BJ (cell line): ENCODE data around the gene LGALS1. TPM values are rescaled to one million over a fixed set of nuclear protein-coding genes. Genes with fewer than 3 reads are reported as not detected.

Experiments used
- CTCF ChIA-PET: fragments of 350-600 bp; formaldehyde crosslinking; extraction: SDS; loops from one replicate; lab custom pipeline; 2021; ENCODE audit warnings: antibody characterized with exemption, inconsistent platforms; lab: Yijun Ruan, JAX
- POLR2A ChIA-PET: fragments of 300-600 bp; sonication (Branson Sonifier 250); formaldehyde crosslinking; extraction: SDS; loops from one replicate; lab custom pipeline; 2021; ENCODE audit warnings: antibody characterized with exemption; lab: Charles Lee
- DNase-seq: peaks from one replicate; pipeline ENCODE4 v3.0.0-alpha.2; 2011; ENCODE audit warnings: low read depth
- H3K27me3 ChIP-seq: 2 replicates; pipeline ENCODE4 v1.6.0; 2011; ENCODE audit warnings: low read length; ENCODE audit not compliant: control insufficient read depth, insufficient read depth
- H3K36me3 ChIP-seq: 2 replicates; pipeline ENCODE4 v1.5.1; 2011; ENCODE audit warnings: low read length; ENCODE audit not compliant: control insufficient read depth, insufficient read depth
- H3K4me3 ChIP-seq: 2 replicates; pipeline ENCODE4 v1.5.1; 2011; ENCODE audit warnings: low read depth, mild to moderate bottlenecking, control low read depth, low read length
- polyA plus RNA-seq: library from polyadenylated mRNA; depleted of rRNA; stranded (reverse); fragments of >200 nt; gene quantifications from 2 replicates; pipeline ENCODE4 v1.2.3, GENCODE V29; 2011
- TF ChIP-seq, protein P1 (sequence below): IDR thresholded peaks from 2 replicates; pipeline ENCODE4 v1.5.1; 2011; ENCODE audit warnings: low read depth, mild to moderate bottlenecking, control low read depth, inconsistent platforms, low read length, moderate library complexity; ENCODE audit not compliant: insufficient read depth

LGALS1 gene
- polyA plus RNA-seq, 1 experiment = 9,083 TPM

DNA sequence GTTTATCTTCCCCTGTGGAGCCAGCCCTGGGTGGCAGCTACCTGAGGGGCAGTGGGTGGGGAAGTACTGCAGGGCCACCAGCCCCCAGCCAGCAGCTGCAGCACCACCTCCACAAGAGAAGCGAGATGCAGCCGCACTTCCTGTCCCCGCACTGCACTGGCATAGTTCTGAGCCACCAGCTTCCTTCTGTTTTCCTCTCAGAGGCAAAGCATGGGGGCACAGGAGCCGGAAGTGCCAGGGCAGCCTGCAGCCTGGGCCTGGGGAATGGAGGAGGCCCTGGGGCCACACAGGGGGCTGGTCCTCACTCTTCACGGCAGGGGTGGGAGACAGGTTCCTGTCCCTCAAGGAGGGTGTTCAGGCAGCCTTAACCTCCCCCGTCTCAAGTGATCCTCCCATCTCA, 47.9 kb upstream of the LGALS1 start:
- ChIA-PET CTCF (interaction anchor here (0.6 to 6.3 kb wide), 7 partner anchors 9 to 59 kb away, joined by 3 to 47 read pairs (median 4); partner anchors contain the start of gene NOL12), POLR2A (no interaction called here)
- no peak for DNase-seq
- H3K4me3 ChIP-seq = no peak overlapping the region
- no peaks in the 10 kb centered on the region for H3K27me3 ChIP-seq
- TF ChIP-seq, protein P1, sequence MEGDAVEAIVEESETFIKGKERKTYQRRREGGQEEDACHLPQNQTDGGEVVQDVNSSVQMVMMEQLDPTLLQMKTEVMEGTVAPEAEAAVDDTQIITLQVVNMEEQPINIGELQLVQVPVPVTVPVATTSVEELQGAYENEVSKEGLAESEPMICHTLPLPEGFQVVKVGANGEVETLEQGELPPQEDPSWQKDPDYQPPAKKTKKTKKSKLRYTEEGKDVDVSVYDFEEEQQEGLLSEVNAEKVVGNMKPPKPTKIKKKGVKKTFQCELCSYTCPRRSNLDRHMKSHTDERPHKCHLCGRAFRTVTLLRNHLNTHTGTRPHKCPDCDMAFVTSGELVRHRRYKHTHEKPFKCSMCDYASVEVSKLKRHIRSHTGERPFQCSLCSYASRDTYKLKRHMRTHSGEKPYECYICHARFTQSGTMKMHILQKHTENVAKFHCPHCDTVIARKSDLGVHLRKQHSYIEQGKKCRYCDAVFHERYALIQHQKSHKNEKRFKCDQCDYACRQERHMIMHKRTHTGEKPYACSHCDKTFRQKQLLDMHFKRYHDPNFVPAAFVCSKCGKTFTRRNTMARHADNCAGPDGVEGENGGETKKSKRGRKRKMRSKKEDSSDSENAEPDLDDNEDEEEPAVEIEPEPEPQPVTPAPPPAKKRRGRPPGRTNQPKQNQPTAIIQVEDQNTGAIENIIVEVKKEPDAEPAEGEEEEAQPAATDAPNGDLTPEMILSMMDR = no peak
- peaks cover 14% of the 10 kb centered on the region for H3K36me3 ChIP-seq

DNA sequence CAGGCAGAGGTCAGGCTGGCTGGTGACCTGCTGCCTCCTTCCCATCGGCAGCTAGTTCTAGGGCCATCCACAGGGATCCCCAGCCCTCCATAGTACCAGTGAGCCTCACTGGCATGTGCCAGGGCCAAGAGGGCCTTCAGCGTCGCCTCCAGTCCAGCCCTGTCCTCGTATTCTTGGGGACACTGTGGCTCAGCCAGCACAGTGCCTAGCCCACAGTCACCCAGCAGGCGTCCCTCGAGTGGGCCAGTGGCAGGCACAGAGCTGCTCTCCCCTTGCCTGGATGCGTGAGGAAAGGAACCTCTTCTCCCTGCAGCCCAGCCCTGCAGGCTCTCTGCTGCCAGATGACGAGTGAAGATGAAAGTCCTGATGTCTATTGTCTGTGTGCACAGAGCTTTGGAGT, 46.6 kb upstream of the LGALS1 start:
- Histone ChIP-seq H3K36me3 (peaks cover 12% of the 10 kb centered on the region), H3K27me3 (no peaks in the 10 kb centered on the region), H3K4me3 (no peak overlapping the region)
- CTCF ChIA-PET = interaction anchor here (1.0 to 6.3 kb wide), 7 partner anchors 8 to 163 kb away, joined by 3 to 47 read pairs (median 3); partner anchors contain the start of gene NOL12
- DNase-seq = no peak
- TF ChIP-seq, protein P1 = no peak
- POLR2A ChIA-PET = no interaction called here

DNA sequence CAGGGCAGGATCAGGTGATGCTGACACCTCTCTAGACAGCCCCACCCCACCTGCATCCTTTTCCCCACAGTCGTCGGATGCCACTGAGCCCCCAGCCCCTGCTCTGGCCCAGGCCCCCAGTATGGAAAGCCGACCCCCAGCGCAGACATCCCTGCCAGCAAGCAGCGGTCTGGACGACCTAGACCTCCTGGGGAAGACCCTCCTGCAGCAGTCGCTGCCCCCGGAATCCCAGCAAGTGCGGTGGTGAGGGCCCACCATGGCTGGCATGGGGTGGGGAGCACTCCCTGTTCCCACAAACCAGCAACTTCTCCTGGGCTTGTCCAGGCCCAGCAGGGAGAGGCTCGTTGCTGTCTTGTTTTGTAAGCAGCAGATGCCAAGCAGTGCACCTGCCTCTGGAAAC, 45.5 kb upstream of the LGALS1 start:
- TF ChIP-seq, protein P1 = no peak
- no peak for DNase-seq
- CTCF ChIA-PET = interaction anchor here (6.3 kb wide), 1 partner anchor 13 kb away, joined by 47 read pairs; no protein-coding TSS in a partner anchor

GRCh38 chr22:37630839-37631435, 44.5 kb upstream of the LGALS1 start:
- Histone ChIP-seq H3K36me3 (peaks cover 10% of the 10 kb centered on the region), H3K4me3 (no peak overlapping the region), H3K27me3 (no peaks in the 10 kb centered on the region)
- DNase-seq = no peak
- TF ChIP-seq, protein P1 = no peak
- POLR2A ChIA-PET = no interaction called here
- CTCF ChIA-PET = interaction anchor here (5.1 to 6.5 kb wide), 2 partner anchors 13 to 51 kb away, joined by 41 to 79 read pairs; no protein-coding TSS in a partner anchor

More for the DNA sequence above, 45.5 kb upstream of the LGALS1 start:
- H3K27me3 ChIP-seq = no peaks in the 10 kb centered on the region
- POLR2A ChIA-PET = no interaction called here
- H3K36me3 ChIP-seq = peaks cover 10% of the 10 kb centered on the region
- no peak overlapping the region for H3K4me3 ChIP-seq

DNA sequence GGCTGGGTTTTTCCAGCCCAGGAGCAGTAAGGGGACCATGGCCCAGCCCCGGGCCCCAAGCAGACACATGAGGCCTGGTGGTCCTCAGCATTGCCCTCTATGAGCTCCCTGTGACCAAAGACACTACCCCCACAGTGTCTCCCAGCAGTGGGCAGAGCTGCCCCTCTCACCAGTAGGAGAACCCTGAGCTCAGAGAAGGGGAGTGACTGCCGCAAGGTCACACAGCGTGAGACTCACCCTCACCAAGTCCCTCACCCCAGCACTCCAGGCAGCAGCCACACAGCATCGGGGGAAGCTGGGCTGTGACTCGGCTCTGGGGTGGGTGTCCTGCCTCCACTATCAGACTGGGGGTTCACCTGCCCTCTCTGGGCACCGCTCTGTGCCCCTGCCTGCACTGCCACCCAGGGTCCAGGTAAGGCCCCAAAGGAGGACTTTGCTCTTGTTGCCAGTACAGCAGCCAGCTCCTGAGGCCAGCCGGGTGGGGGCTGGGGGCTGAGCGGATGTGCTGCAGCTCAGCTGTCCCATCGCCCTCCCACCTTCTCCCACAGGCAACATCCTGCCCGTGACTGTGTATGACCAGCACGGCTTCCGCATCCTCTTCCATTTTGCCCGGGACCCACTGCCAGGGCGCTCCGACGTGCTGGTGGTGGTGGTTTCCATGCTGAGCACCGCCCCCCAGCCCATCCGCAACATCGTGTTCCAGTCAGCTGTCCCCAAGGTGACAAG, 43.8 kb upstream of the LGALS1 start:
- Histone ChIP-seq H3K36me3 (peaks cover 10% of the 10 kb centered on the region), H3K4me3 (no peak overlapping the region), H3K27me3 (no peaks in the 10 kb centered on the region)
- DNase-seq = no peak
- ChIA-PET POLR2A (interaction anchor here (0.5 kb wide), 1 partner anchor 11 kb away, joined by 3 read pairs; no protein-coding TSS in a partner anchor), CTCF (interaction anchor here (2.2 to 6.5 kb wide), 4 partner anchors 9 to 90 kb away, joined by 6 to 79 read pairs (median 38); no protein-coding TSS in a partner anchor)
- TF ChIP-seq, protein P1 = no peak
